ELR (cell line): ENCODE results near the gene CRYBG1.
"Not testable (repeated sequence)": the region's sequence is repeated elsewhere in the genome, so short reads cannot be mapped to it uniquely, and the experiment has no call there.

Experiments
- DNase-seq: peaks from one replicate; pipeline ENCODE4 v3.0.0-alpha.2; 2015; ENCODE audit warnings: low read depth

CRYBG1 gene

GRCh38 chr6:106525882-106526275 lies 165.4 kb downstream of the CRYBG1 start:
- peak; percentile 15 for DNase-seq

GRCh38 chr6:106527117-106527516 lies 166.6 kb downstream of the CRYBG1 start:
- DNase-seq, result peak; percentile 52

GRCh38 chr6:106527979-106528378 lies 167.5 kb downstream of the CRYBG1 start:
- DNase-seq, result peak; percentile 97

- peak; percentile 14 for DNase-seq
These were observed 168.0 kb downstream of the CRYBG1 start for GRCh38 chr6:106528521-106528920.

- DNase-seq, result no peak
These were observed 168.9 kb downstream of the CRYBG1 start for GRCh38 chr6:106529438-106529837.

GRCh38 chr6:106530026-106530425 lies 169.5 kb downstream of the CRYBG1 start:
- DNase-seq, result peak; percentile 12

- DNase-seq, result peak; percentile 36
These were observed 170.0 kb downstream of the CRYBG1 start for GRCh38 chr6:106530502-106530901.

- DNase-seq, result no peak
These were observed 172.5 kb downstream of the CRYBG1 start for GRCh38 chr6:106533054-106533453.

- DNase-seq, result no peak
These were observed 173.5 kb downstream of the CRYBG1 start for GRCh38 chr6:106534004-106534403.

- DNase-seq, result no peak
These were observed 174.1 kb downstream of the CRYBG1 start for GRCh38 chr6:106534564-106534982.

GRCh38 chr6:106535012-106535411 lies 174.5 kb downstream of the CRYBG1 start:
- no peak for DNase-seq

- no peak for DNase-seq
These were observed 175.8 kb downstream of the CRYBG1 start for GRCh38 chr6:106536357-106536756.

- no peak for DNase-seq
These were observed 176.3 kb downstream of the CRYBG1 start for GRCh38 chr6:106536851-106537250.

GRCh38 chr6:106537662-106538061 lies 177.1 kb downstream of the CRYBG1 start:
- DNase-seq, result no peak

- no peak for DNase-seq
These were observed 177.6 kb downstream of the CRYBG1 start for GRCh38 chr6:106538145-106538544.

- DNase-seq, result no peak
These were observed 179.4 kb downstream of the CRYBG1 start for GRCh38 chr6:106539936-106540335.

GRCh38 chr6:106540432-106540831 lies 179.9 kb downstream of the CRYBG1 start:
- no peak for DNase-seq

- no peak for DNase-seq
These were observed 180.4 kb downstream of the CRYBG1 start for GRCh38 chr6:106540907-106541306.

- DNase-seq, result peak; percentile 36
These were observed 185.8 kb downstream of the CRYBG1 start for GRCh38 chr6:106546261-106546690.

- DNase-seq, result peak; percentile 86
These were observed 186.3 kb downstream of the CRYBG1 start for GRCh38 chr6:106546691-106547414.

- no peak for DNase-seq
These were observed 187.3 kb downstream of the CRYBG1 start for GRCh38 chr6:106547601-106548453.

- not testable (repeated sequence) for DNase-seq
These were observed 188.5 kb downstream of the CRYBG1 start for GRCh38 chr6:106548926-106549455.

GRCh38 chr6:106549521-106549920 lies 189.0 kb downstream of the CRYBG1 start:
- no peak for DNase-seq
